T47D (cell line): ENCODE data around the gene RAB6B.

Experiments used
- DNase-seq, 2 experiments: peaks; one replicate each; pipeline versions ENCODE4 v3.0.0 to v3.0.0-alpha.2; 2011 to 2012; ENCODE audit warnings: low read depth in 1 of 2, low spot score in 1 of 2
- JUND ChIP-seq: IDR thresholded peaks from 2 replicates; pipeline ENCODE4 v1.6.1; 2012; ENCODE audit warnings: low read depth
- in situ Hi-C: cut with HindIII; loops from 2 replicates; pipeline ENCODE4 v1.10.0; 2016; ENCODE audit warnings: low sequenced_read_pairs, low pct_unique_long_range_greater_than_20kb

Gene RAB6B

GRCh38 chr3:133865136-133865855 is 30.4 kb downstream of the RAB6B start:
- in situ Hi-C loops = no loop called here
- no peak for TF ChIP-seq JUND
- DNase-seq = no peak

- DNase-seq = no peak
- no peak for TF ChIP-seq JUND
- in situ Hi-C loops = no loop called here
Observed at GRCh38 chr3:133864616-133865015, 31.1 kb downstream of the RAB6B start.

GRCh38 chr3:133863911-133864310 is 31.8 kb downstream of the RAB6B start:
- DNase-seq = no peak
- in situ Hi-C loops = no loop called here
- TF ChIP-seq JUND = no peak

GRCh38 chr3:133862161-133862560 is 33.5 kb downstream of the RAB6B start:
- TF ChIP-seq JUND = no peak
- DNase-seq = no peak
- in situ Hi-C loops = no loop called here

- TF ChIP-seq JUND = no peak
Observed at GRCh38 chr3:133860519-133860918, 35.2 kb downstream of the RAB6B start.

GRCh38 chr3:133859381-133860234 is 36.1 kb downstream of the RAB6B start:
- no peak for TF ChIP-seq JUND
- no peak for DNase-seq
- in situ Hi-C loops = no loop called here

More at GRCh38 chr3:133860519-133860918, 35.2 kb downstream of the RAB6B start:
- in situ Hi-C loops = no loop called here
- DNase-seq = no peak

- no peak for TF ChIP-seq JUND
- in situ Hi-C loops = no loop called here
- DNase-seq = no peak
Observed at GRCh38 chr3:133857767-133858166, 37.9 kb downstream of the RAB6B start.

- no peak for TF ChIP-seq JUND
- no peak for DNase-seq
- in situ Hi-C loops = no loop called here
Observed at GRCh38 chr3:133856316-133856715, 39.4 kb downstream of the RAB6B start.

- TF ChIP-seq JUND = no peak
- DNase-seq = no peak
- in situ Hi-C loops = no loop called here
Observed at GRCh38 chr3:133855772-133856171, 39.9 kb downstream of the RAB6B start.

- in situ Hi-C loops = no loop called here
- TF ChIP-seq JUND = no peak
- DNase-seq = no peak
Observed at GRCh38 chr3:133855002-133855370, 40.7 kb downstream of the RAB6B start.

- DNase-seq = no peak
- no peak for TF ChIP-seq JUND
- in situ Hi-C loops = no loop called here
Observed at GRCh38 chr3:133854264-133855001, 41.2 kb downstream of the RAB6B start.

- no peak for DNase-seq
- in situ Hi-C loops = no loop called here
- TF ChIP-seq JUND = no peak
Observed at GRCh38 chr3:133853925-133854227, 41.8 kb downstream of the RAB6B start.
